NCI-H1694 treated with DMSO at 0.1 percent for 48 hours (cell line): ENCODE data around the gene SLC6A11.

Experiments used
- DNase-seq: peaks from one replicate; lab custom pipeline; 2025; lab: John Stamatoyannopoulos, UW

The SLC6A11 gene

GRCh38 chr3:10954740-10955139 lies 138.7 kb downstream of the SLC6A11 start:
- no peak for DNase-seq

GRCh38 chr3:10955711-10956453 lies 139.9 kb downstream of the SLC6A11 start:
- no peak for DNase-seq

GRCh38 chr3:10956531-10956930 lies 140.5 kb downstream of the SLC6A11 start:
- no peak for DNase-seq

GRCh38 chr3:10956986-10957385 lies 141.0 kb downstream of the SLC6A11 start:
- no peak for DNase-seq

GRCh38 chr3:10957976-10958749 lies 142.1 kb downstream of the SLC6A11 start:
- DNase-seq = no peak

GRCh38 chr3:10960255-10960654 lies 144.2 kb downstream of the SLC6A11 start:
- no peak for DNase-seq

GRCh38 chr3:10961921-10962320 lies 145.9 kb downstream of the SLC6A11 start:
- DNase-seq = no peak

- DNase-seq = no peak
These were observed 146.5 kb downstream of the SLC6A11 start for GRCh38 chr3:10962481-10963036.

- DNase-seq = no peak
These were observed 148.6 kb downstream of the SLC6A11 start for GRCh38 chr3:10964537-10965167.

GRCh38 chr3:10968401-10968800 lies 152.4 kb downstream of the SLC6A11 start:
- no peak for DNase-seq

GRCh38 chr3:10970306-10970960 lies 154.4 kb downstream of the SLC6A11 start:
- no peak for DNase-seq

- DNase-seq = no peak
These were observed 156.2 kb downstream of the SLC6A11 start for GRCh38 chr3:10972072-10972782.

GRCh38 chr3:10973046-10973595 lies 157.1 kb downstream of the SLC6A11 start:
- DNase-seq = no peak

GRCh38 chr3:10974131-10974530 lies 158.1 kb downstream of the SLC6A11 start:
- no peak for DNase-seq

- no peak for DNase-seq
These were observed 158.8 kb downstream of the SLC6A11 start for GRCh38 chr3:10974746-10975375.

GRCh38 chr3:10975695-10976234 lies 159.7 kb downstream of the SLC6A11 start:
- no peak for DNase-seq

- no peak for DNase-seq
These were observed 160.7 kb downstream of the SLC6A11 start for GRCh38 chr3:10976770-10977169.

GRCh38 chr3:10977892-10978510 lies 162.0 kb downstream of the SLC6A11 start:
- no peak for DNase-seq

GRCh38 chr3:10978956-10979355 lies 162.9 kb downstream of the SLC6A11 start:
- DNase-seq = no peak

GRCh38 chr3:10980312-10980711 lies 164.3 kb downstream of the SLC6A11 start:
- no peak for DNase-seq
